ENCODE measurements around the gene CELSR3.

The CELSR3 gene

GRCh38 chr3:48685603-48686511 lies 23.2 kb upstream of the CELSR3 start, which contains the start of gene NCKIPSD:
NCKIPSD (minus strand) TSS chr3:48685915; CDS start chr3:48685807, 108 bp downstream.
- DNase-seq: peak; percentile 81

GRCh38 chr3:48685293-48685602 lies 22.6 kb upstream of the CELSR3 start:
- no peak for DNase-seq

GRCh38 chr3:48684480-48685143 lies 21.9 kb upstream of the CELSR3 start:
- no peak for DNase-seq

- DNase-seq: no peak
Observed at GRCh38 chr3:48684054-48684349, 21.3 kb upstream of the CELSR3 start.

GRCh38 chr3:48682786-48683185 lies 20.1 kb upstream of the CELSR3 start:
- DNase-seq: no peak

GRCh38 chr3:48681974-48682610 lies 19.4 kb upstream of the CELSR3 start:
- DNase-seq: no peak

GRCh38 chr3:48681541-48681880 lies 18.8 kb upstream of the CELSR3 start:
- no peak for DNase-seq

GRCh38 chr3:48680811-48681540 lies 18.3 kb upstream of the CELSR3 start:
- no peak for DNase-seq

GRCh38 chr3:48679411-48680391 lies 17.0 kb upstream of the CELSR3 start:
- DNase-seq: no peak

- no peak for DNase-seq
Observed at GRCh38 chr3:48678566-48679380, 16.1 kb upstream of the CELSR3 start.

GRCh38 chr3:48678056-48678455 lies 15.4 kb upstream of the CELSR3 start:
- peak; percentile 36 for DNase-seq

- no peak for DNase-seq
Observed at GRCh38 chr3:48674505-48674904, 11.8 kb upstream of the CELSR3 start.

GRCh38 chr3:48672522-48672921 lies 9.8 kb upstream of the CELSR3 start:
- no peak for DNase-seq

- DNase-seq: no peak
Observed at GRCh38 chr3:48664929-48665328, 2.2 kb upstream of the CELSR3 start.

- DNase-seq: no peak
Observed at GRCh38 chr3:48664313-48664644, 1.6 kb upstream of the CELSR3 start.

- DNase-seq: peak; percentile 94
Observed at GRCh38 chr3:48663489-48664312, 1.0 kb upstream of the CELSR3 start.

- no peak for DNase-seq
Observed at GRCh38 chr3:48662145-48662752, 437 bp downstream of the CELSR3 start.

- peak; percentile 44 for DNase-seq
Observed at GRCh38 chr3:48661501-48662144, 1.1 kb downstream of the CELSR3 start.

GRCh38 chr3:48660800-48661400 lies 1.8 kb downstream of the CELSR3 start:
- DNase-seq: no peak
